HG02798 (cell line): ENCODE results near the gene IRGQ.
"Not testable (repeated sequence)": the region's sequence is repeated elsewhere in the genome, so short reads cannot be mapped to it uniquely, and the experiment has no call there.

Experiments used
- ATAC-seq: cut with Tn5 transposase; IDR thresholded peaks from one replicate; pipeline ENCODE4 v1.9.1; 2021; ENCODE audit warnings: mild to moderate bottlenecking; ENCODE audit not compliant: unreplicated experiment, poor library complexity

Gene IRGQ

DNA sequence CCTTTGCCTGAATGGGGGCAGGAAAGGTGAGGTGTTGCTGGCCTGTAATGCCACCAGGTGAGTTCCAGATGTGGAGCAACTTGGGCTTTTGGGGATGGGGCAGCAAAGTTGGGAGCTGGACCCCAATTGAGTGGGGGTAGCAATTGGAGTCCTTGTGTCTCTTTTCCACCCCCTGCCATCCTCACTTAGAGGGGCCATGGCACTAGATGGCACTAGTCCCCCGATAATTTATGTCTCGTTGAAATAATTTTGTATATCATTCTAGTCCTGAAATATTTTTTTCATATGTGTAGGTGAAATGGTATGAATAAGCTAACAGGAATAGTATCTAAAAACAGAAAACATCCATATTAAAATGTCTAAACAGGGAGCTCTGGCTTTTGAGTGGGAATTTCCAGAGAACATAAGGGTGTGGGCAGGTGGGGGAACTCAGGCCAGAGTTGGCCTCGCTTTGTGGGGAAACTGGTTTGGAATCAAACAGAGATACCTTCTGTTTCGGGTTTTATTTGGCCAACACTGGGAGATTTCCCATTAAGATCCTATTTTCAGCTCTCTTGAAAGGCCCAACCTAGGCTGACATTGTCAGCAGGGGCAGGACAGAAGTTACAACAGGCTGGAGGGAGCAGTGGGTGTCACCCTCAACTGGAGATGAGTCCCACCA lies 3.8 kb upstream of the IRGQ start:
- ATAC-seq = no peak

DNA sequence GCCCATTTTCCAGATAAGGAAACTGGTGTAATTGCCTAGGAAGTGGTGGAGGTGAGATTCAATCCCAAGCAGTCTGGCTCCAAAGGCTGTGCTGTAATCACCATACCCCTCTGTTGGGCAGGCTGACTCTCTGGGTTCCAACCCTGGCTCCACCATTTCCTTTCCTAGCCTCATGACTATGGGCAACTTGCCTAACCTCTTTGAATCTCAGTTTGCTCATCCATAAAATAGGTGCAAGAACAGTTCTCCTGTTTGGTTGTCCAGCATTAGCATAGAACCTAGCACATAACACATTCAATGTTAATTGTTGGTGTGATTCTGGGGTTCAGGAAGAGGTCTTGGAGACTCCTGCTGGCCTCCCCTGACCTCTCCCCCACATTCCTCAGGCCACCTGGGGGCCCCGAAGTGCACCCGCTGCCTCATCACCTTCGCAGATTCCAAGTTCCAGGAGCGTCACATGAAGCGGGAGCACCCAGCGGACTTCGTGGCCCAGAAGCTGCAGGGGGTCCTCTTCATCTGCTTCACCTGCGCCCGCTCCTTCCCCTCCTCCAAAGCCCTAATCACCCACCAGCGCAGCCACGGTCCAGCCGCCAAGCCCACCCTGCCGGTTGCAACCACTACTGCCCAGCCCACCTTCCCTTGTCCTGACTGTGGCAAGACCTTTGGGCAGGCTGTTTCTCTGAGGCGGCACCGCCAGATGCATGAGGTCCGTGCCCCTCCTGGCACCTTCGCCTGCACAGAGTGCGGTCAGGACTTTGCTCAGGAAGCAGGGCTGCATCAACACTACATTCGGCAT lies 2.7 kb upstream of the IRGQ start:
- ATAC-seq = no peak

DNA sequence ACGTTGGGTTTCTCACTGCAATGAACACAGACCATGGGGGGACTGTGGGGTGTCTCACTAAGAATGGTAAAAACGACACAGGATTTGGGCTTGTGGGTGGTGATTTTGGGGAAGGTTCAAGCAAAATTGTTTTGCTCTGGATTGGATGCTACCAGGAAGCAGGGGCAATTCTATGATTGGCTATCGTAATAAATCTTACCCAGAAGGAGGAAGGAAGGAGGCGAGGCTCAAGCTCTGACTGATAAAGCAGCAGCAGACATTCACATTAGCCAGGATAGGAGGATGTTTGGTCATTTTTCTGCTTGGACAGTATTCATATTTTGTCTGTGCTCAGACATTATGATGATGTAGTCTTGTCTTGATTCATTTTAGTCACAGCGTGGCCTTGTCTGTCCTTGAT lies 1.9 kb upstream of the IRGQ start:
- ATAC-seq = no peak

DNA sequence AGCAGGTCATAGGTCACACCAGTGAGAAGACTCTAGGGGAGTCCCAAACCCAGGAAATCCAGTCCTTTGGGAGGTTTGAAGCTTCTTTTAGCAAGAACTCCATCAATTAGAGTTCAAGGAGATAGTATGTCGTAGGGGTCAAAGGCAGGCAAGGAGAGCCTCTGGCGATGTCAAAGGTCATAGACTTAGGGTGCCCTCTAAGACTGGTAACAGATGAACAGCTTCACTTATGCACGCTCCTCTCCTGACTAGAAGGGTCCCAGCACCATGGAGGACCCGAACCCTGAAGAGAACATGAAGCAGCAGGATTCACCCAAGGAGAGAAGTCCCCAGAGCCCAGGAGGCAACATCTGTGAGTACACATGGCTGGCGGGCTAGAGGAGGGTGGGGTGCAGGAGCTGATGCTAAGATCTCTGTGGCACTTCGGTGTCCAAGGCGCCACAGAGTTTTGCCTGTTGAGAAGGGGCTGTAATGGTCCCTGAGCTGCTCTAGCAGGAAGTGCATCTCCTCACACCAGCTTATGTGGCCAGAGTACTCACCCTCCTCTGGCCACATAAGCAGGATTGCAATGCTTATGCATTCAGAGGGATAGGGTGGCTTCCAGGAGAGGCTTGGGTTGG lies 1.0 kb upstream of the IRGQ start:
- no peak for ATAC-seq

DNA sequence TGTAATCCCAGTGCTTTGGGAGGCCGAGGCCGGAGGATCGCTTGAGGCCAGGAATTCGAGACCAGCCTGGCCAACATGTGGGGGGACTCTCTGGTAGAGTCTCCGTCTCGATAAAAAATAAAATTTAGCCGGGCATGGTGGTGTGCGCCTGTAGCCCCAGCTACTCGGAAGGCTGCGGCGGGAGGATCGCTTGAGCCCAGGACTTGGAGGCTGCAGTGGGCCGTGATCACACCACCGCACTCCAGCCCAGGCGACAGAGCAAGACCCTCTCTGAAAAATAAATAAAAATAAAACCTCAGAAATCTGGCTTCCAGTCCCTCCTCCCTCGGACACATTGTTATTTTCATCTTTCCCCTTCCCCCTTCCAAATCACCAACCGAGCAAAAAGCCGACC lies 332 bp downstream of the IRGQ start:
- peak; percentile 3 for ATAC-seq

DNA sequence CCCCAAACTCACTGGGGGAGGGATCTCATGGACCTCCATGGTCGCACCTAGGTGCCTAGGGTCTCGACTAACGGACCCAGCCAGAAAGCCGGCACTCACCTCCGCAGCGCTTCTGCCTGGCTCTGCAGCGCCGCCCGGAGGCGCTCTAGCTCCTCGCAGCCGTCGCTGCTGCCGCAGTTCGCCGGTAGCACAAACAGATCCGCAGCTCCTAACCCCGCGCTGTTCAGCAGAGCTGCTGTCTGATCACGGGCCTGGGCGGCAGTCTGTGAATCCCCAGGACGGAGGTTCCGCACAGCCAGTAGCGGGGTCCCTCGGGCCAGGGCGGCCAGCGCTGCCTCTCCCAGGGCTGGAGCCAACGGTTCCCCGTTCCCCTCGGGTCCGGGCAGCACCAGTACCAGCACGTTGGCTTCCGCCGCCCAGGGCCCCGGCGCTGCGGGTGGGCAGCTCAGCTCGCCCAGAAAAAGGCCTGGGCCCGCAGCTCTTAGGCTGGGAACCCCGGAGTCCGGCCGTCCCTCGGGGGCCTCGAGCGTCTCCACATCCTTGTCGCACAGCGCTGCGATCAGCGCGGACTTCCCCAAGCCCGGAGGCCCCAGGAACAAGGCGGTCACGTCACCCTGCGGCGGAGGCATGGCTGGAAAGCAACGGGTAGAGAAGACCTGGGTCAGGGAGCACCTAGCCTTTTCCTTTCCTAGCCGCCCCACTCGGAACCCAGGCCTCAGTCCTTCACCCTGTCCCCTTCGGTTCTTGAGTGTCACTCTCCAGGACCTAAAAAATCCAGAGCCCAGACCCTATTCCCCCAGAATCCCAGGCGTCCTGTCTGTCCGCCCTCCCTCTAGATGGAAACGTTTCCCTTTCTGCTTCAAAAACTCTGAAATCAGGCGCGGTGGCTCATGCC lies 977 bp downstream of the IRGQ start:
- ATAC-seq = no peak

DNA sequence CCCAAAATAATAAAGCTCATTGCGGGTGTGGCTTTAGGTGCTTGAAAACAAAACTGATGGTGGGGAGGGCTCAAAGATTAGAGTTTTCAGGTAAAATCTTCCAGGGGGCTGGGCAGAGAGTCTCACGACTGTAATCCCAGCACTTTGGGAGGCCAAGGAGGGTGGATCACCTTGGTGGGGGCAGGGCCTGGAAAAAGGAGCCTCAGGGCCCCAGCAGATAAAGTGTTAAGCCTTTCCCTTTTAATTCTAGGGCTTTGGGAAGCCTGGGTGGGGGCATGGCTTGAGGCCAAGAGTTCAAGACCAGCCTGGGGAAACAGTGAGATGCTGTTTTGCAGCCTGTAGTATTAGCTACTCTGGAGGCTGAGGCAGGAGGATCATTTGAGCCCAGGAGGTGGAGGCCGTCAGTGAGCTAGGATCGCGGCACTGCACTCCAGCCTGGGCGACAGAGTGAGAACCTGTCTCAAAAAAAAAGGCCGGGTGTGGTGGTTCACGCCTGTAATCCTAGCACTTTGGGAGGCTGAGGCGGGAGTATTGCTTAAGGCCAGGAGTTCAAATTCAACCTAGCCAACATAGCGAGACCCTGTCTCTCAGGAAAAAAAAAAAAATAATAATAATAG lies 1.7 kb downstream of the IRGQ start:
- ATAC-seq = no peak

DNA sequence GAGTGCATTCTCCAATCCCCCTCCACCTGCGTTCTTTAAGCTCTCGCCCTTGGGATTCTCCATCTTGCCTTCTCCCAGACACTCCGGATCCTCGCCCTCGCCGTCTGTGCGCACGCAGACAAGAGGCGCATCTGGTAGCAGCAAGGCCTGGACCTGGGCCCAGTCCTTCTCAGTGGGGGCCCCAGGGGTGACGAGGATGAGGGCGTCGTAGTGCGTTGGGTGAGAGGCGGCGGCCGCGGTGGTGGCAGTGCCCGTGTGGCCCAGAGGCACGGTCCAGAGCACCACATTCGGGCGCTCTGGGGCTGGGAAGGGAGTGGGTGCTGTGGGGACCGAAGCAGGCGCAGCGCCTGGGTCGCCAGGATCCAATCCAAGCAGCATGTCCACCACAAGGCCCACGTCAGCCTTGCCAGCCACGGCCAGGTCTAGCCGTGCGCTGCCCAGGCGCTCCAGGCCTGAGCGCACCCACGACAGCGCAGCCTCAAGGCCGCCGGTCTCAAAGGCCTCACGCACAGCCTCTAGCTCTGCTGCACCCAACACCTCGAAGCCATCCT lies 3.1 kb downstream of the IRGQ start:
- ATAC-seq = no peak

DNA sequence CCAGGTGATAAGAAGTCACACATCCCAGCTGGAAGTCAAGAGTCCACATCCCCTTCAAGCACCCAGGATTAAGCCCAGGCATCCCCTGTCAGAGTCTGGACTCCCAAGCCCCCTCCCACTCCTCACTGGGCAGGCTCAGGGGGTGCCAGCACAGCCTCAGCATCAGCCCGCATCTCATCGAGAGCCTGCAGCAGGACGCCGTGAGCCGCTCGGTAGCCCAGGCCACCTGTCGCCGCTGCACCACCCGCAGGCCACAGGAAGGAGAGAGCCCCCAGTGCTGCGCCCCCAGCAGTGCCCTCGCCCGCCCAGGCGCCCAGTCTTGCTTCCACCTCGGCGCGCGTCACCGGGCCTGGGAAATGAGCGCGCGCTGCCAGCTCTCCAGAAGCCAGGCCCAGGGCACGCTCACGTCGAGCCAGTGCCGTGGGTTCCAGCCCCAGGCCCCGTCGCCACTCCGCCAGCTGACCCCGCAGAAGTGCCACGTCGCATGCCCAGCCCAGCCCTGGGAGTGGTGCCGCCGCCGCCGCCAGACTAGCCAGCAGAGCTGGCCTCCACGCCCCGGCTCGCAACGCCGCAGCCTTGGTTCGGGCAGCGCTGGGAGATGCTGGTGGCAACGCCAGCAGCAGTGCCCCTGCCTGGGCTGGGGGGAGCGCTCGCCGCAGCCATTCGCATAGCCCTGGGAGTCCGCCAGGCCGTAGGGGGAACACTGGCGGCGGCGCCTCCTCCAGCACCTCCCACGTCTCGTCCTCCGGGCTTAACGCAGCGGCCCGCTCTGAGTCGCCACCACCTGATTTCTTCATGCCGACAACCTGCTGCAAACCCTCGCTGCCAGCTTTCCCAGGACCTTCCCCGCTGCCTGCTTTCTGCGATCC lies 3.8 kb downstream of the IRGQ start:
- ATAC-seq = no peak

DNA sequence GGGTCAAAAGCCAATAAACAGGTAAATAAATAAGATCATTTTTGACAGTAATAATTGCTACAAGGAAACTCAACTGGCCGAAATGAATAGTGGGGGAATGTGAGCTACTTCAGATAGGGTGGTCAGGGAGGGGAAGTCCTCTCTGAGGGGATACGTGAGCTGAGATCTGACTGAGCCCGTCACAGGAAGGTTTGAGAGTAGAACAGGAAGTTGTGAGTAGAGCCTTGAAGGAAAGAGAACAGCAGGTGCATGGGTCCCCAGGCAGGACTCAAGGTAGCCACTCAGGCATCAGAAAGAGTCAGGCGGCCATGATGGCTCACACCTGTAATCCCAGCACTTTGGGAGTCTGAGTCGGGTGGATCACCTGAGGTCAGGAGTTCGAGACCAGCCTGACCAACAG lies 6.3 kb downstream of the IRGQ start:
- no peak for ATAC-seq

DNA sequence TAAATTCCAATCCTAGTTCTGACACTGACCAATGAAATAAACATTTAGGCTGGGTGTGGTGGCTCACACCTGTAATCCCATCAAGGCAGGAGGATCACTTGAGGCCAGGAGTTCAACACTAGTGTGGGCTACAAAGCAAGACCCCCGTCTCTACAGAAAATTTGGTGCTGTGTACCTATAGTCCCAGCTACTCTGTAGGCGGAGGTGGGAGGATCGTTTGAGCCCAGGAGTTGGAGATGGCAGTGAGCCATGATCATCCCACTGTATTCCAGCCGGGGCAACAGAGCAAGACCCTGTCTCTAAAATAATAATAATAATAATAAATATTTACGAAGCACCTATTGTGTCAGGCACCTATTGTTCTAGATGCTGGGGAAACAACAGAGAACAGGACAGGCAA lies 6.7 kb downstream of the IRGQ start:
- no peak for ATAC-seq

DNA sequence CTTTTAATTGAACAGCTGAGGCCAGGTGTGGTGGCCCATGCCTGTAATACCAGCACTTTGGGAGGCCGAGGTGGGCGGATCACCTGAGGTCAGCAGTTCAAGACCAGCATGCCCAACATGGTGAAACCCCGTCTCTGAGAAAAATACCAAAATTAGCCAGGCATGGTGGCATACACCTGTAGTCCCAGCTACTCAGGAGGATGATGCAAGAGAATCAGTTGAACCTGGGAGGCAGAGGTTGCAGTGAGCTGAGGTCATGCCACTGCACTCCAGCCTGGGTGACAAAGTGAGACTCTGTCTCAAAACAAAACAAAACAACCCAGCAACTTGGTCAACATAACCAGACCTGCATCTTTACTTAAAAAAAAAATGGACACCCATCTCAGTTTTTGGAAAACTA lies 8.9 kb downstream of the IRGQ start:
- not testable (repeated sequence) for ATAC-seq

DNA sequence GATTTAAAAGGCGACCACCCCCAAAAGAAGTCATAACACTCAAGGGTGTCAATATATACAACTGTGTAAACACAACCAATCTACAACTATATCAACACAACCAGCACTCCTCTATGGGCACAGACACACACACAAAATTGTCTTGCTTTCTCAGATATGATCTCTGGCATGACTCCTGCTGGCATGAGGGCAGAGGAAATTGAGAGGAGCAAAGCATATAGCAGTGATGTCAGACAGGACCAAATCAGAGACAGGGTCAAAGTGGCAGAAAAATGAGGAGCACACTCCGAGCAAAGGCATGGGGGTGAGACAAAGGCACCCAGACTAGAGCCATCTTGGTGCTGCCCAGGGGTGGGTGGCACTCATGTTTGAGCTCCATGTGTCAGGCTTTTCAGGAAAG lies 9.6 kb downstream of the IRGQ start:
- ATAC-seq = no peak

DNA sequence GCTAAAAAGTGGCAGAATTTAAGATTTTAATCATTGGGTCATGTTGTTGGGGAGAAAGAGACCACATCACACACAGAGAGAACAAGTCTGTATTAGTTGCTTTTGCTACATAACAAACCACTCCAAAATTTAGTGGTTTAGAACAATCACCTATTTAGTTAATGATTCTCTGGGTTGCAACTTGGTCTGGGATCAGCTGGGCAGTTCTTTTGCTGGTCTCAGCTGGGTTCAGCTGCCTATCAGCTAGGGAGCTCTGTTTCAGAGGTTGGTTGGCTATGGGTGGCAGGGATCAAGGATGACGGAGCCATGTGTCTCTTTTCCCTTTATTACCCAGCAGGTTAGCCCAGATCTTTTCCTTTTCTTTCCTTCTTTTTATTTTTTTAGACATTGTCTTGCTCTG lies 11.4 kb downstream of the IRGQ start:
- no peak for ATAC-seq

DNA sequence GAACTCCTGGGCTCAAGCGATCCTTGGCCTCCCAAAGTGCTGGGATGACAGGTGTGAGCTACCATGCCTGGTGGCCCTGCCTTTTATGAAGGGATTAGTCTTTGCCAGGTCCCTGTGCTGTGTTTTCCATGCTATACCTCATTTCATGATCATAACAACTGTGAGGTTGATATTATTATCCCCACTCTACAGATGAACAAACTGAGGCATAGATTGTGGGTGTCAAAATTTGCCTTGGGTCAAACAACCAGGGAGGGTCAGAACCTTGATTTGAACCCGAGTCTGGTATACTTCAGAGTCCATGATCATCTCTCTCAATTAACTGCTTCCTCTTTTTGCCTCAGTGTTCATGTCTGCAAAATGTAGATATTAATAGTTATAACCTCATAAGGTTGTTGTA lies 13.4 kb downstream of the IRGQ start:
- ATAC-seq = no peak

DNA sequence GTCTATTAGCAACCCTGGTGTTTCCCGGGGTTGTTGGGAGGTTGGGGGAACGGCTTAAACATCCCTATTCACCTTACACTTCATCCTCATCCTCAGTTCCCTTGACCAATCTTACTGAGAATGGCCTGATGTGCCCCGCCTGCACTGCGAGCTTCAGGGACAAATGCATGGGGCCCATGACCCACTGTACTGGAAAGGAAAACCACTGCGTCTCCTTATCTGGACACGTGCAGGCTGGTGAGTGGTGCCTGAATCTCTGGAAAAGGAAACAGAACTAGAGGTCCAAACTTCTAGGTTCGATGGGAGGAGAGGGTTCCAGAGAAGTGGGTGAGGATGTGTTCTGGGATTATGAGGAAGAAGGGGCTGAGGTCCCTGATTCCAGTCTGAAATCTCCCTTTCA lies 14.5 kb downstream of the IRGQ start:
- ATAC-seq = no peak

DNA sequence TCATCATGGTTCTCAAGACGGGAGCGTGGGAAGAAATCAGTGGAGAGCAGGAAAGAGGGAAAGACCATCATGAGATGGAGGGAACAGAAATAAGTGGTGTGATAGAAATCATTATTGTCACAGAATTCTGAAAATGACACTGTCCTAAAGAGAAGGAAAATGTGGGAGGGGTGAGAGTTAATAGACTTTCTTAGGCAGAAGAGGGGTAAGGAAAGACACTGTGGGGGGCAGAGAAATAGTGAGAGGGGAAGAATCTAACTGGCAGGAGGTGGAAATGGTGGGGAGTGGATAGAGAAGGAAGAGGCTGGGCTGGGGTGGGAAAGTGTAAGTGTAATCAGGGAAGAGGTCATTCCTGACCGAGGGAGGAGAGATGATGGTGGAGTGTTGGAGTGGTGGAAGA lies 17.1 kb downstream of the IRGQ start:
- no peak for ATAC-seq

DNA sequence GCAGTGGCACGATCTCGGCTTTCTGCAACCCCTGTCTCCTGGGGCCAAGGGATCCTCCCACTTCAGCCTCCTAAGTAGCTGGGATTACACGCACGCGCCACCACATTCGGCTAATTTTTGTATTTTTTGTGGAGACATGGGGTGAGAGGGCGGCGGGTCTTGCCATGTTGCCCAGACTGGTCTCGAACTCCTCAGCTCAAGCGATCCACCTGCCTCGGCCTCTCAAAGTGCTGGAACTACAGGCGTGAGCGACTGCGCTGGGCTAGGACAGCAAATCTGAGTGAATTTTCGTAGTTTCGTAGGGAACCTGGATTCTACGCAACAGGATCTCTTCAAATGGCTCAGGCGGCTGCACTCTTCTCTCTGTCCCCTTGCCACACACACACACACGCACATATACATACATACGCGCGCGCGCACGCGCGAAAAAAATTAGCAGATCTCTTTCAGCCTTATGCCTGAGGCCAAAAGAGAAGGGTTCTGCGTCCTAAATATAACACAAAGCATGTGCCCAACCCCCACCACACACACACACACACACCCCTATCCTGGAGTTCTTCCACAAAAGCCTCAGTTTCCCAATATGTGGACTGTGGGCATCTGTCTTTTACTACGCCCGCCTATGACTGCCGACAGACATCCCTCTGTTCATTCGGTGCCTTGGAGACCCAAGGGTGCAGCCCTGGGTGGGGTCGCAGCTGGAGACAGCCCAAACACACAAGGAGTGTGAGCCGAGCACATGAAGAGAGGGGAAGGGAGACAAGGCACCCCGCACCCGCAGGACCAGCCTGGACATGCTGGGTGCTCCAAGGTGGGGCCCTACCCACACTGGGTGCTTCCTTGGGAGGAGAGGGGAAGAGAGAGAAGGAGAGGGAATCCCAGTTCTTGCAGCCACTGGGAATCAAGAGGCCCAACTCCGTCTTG lies 19.7 kb downstream of the IRGQ start:
- no peak for ATAC-seq
